ENCODE measurements around the gene CNTN2.

DNA sequence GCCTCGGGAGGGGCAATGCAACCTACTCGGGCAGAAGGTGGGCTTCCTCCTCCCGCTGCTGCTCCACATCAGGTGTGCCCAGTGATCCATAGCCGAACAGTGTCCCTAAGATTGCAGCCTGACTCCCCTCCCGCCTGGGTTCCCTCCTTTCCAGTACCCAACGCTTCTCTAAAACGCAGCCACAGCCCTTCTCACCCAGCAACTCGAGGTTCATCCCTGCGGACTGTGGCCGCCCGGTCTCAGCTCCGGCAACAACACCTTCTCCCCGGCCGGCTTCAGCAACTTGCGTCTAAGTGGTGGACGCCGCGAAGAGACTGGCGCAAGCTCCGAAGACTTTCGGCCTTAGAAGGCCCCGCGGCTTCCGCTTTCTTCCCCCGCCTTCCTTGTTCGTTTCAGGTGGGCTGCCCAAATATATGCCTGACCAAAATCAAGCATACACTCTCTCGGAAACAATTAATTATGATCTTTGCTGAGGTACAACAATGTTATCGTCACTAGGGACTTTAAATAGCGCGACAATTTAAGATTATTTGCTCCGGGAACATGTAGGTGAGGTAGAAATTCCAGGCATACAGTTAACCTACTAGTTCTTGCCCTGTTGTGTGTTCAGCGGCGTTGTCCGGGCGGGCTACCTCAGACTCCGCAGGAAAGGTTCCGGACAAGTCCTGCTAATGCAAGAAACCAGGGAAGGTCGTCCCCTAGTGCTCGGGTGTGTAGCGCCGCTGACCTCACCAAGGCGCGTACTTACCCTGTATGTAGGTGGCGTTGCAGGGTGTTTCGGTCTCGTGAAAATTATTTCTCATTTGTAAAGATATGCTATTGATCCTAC, 78.9 kb downstream of the CNTN2 start, which contains the start of gene RBBP5:
- TF ChIP-seq, protein P1, sequence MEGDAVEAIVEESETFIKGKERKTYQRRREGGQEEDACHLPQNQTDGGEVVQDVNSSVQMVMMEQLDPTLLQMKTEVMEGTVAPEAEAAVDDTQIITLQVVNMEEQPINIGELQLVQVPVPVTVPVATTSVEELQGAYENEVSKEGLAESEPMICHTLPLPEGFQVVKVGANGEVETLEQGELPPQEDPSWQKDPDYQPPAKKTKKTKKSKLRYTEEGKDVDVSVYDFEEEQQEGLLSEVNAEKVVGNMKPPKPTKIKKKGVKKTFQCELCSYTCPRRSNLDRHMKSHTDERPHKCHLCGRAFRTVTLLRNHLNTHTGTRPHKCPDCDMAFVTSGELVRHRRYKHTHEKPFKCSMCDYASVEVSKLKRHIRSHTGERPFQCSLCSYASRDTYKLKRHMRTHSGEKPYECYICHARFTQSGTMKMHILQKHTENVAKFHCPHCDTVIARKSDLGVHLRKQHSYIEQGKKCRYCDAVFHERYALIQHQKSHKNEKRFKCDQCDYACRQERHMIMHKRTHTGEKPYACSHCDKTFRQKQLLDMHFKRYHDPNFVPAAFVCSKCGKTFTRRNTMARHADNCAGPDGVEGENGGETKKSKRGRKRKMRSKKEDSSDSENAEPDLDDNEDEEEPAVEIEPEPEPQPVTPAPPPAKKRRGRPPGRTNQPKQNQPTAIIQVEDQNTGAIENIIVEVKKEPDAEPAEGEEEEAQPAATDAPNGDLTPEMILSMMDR (conservative IDR thresholded peaks at IDR 0.05; ENCODE audit: low read depth, low read length), result peak; percentile 89
- 0 out of 2 replicates have a peak, but pooled peaks have one; percentile 10 for TF ChIP-seq MXI1 (IDR thresholded peaks at IDR 0.05; ENCODE audit: borderline replicate concordance, low read depth, low read length)
- peak; percentile 95 for TF ChIP-seq POLR2A (IDR thresholded peaks at IDR 0.05; ENCODE audit: low read depth, low read length)
